ENCODE results near the gene AFDN. TPM values are rescaled to one million over a fixed set of nuclear protein-coding genes. Genes with fewer than 3 reads are reported as not detected.

The AFDN gene
- polyA plus RNA-seq, 1 experiment, result 20.4 TPM

GRCh38 chr6:167913699-167914098 is 87.0 kb downstream of the AFDN start:
- CTCF ChIA-PET, result no interaction called here
- DNase-seq (ENCODE audit: low read depth), result no peak
- peaks cover 6% of the 10 kb centered on the region for H3K36me3 ChIP-seq (ENCODE audit: control insufficient read depth, insufficient read depth, low read length)
- TF ChIP-seq, protein P1, sequence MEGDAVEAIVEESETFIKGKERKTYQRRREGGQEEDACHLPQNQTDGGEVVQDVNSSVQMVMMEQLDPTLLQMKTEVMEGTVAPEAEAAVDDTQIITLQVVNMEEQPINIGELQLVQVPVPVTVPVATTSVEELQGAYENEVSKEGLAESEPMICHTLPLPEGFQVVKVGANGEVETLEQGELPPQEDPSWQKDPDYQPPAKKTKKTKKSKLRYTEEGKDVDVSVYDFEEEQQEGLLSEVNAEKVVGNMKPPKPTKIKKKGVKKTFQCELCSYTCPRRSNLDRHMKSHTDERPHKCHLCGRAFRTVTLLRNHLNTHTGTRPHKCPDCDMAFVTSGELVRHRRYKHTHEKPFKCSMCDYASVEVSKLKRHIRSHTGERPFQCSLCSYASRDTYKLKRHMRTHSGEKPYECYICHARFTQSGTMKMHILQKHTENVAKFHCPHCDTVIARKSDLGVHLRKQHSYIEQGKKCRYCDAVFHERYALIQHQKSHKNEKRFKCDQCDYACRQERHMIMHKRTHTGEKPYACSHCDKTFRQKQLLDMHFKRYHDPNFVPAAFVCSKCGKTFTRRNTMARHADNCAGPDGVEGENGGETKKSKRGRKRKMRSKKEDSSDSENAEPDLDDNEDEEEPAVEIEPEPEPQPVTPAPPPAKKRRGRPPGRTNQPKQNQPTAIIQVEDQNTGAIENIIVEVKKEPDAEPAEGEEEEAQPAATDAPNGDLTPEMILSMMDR (IDR thresholded peaks at IDR 0.05; ENCODE audit: insufficient read depth, low read depth, low read length), result no peak
- POLR2A ChIA-PET, result no interaction called here
- H3K27me3 ChIP-seq (ENCODE audit: control insufficient read depth, insufficient read depth, low read length), result no peaks in the 10 kb centered on the region
- no peak overlapping the region for H3K4me3 ChIP-seq (ENCODE audit: low read depth, low read length)

DNA sequence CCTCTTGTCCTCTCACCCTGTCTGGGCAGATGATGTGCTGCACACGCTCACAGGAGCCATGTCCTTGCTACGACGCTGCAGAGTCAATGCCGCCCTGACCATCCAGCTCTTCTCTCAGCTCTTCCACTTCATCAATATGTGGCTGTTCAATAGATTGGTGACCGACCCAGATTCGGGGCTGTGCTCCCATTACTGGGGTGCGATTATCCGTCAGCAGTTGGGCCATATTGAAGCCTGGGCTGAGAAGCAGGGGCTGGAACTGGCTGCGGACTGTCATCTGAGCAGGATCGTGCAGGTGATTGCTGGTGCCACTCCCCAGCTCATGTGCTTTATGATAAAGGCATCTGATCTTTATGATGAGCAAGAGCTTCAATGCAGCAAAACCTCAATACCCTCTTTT is 88.4 kb downstream of the AFDN start:
- Histone ChIP-seq H3K36me3 (ENCODE audit: control insufficient read depth, insufficient read depth, low read length) (peaks cover 9% of the 10 kb centered on the region), H3K4me3 (ENCODE audit: low read depth, low read length) (no peak overlapping the region), H3K27me3 (ENCODE audit: control insufficient read depth, insufficient read depth, low read length) (no peaks in the 10 kb centered on the region)
- CTCF ChIA-PET, result interaction anchor here (1.0 kb wide), 1 partner anchor 10 kb away, joined by 3 read pairs; no protein-coding TSS in a partner anchor
- POLR2A ChIA-PET, result no interaction called here
- TF ChIP-seq, protein P1 (IDR thresholded peaks at IDR 0.05; ENCODE audit: insufficient read depth, low read depth, low read length), result no peak
- no peak for DNase-seq (ENCODE audit: low read depth)

DNA sequence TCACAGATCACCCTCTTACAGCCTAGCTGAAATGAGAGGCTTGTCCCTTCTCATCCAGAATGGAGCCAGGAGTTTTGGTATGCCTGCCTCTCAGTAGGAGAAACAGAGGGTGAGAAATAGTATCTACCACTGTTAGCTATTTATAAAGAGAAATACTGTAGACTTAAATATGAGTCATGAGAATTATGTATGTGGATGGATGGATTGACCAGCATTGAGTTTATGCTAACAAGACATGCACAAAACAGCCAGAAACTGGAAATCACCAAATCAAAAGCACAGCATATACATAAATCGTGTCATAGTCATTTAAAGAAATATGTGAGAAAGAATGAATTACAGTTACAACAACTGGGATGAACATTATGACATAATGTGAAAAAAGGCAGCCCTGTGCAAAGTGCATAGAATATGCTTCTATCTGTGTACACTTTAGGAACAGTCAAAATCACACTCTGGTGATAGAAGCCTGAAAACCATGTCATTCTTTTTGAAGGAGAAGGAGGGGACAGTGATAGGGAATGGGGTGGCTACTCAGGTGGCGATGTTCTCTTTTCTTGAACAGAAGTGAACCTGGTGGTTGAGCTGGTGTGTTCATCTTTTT is 90.9 kb downstream of the AFDN start:
- TF ChIP-seq, protein P1 (IDR thresholded peaks at IDR 0.05; ENCODE audit: insufficient read depth, low read depth, low read length), result no peak
- DNase-seq (ENCODE audit: low read depth), result no peak
- H3K36me3 ChIP-seq (ENCODE audit: control insufficient read depth, insufficient read depth, low read length), result peaks cover 9% of the 10 kb centered on the region
- CTCF ChIA-PET, result interaction anchor here (1.0 to 1.8 kb wide), 2 partner anchors 10 to 19 kb away, joined by 4 read pairs; no protein-coding TSS in a partner anchor
- no peak overlapping the region for H3K4me3 ChIP-seq (ENCODE audit: low read depth, low read length)
- POLR2A ChIA-PET, result no interaction called here
- H3K27me3 ChIP-seq (ENCODE audit: control insufficient read depth, insufficient read depth, low read length), result no peaks in the 10 kb centered on the region

DNA sequence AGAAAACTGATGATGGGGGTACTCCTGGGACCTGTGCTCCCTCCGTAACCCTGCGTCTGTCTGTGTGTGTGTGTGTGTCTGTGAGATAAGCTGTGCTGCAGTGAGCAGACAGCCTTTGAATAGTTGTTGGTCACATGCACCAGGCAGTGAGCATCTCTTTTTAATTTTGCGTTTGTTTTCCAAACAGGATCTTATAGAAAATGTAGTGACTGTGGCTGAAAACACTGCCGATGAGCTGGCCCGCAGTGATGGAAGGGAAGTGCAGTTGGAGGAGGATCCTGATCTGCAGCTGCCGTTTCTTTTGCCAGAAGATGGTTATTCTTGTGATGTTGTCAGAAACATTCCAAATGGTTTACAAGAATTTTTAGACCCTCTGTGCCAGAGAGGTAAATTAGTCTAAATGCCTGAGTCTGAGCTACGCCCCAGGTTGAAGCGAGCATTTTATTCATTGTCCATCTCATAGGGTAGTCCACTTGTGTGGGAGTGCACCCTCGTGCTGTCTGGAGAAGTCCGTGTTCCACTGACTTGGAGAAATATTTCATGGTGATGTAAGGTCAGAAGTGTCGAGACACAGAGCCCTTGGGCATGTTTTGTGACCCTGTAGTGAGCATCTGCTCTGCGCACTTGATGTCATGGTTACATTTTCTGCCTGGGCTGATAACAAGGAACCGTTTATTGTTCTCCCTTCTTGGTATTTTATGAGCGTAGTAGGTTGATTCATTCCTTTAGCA is 92.0 kb downstream of the AFDN start:
- Histone ChIP-seq H3K4me3 (ENCODE audit: low read depth, low read length) (no peak overlapping the region), H3K27me3 (ENCODE audit: control insufficient read depth, insufficient read depth, low read length) (no peaks in the 10 kb centered on the region), H3K36me3 (ENCODE audit: control insufficient read depth, insufficient read depth, low read length) (peaks cover 9% of the 10 kb centered on the region)
- ChIA-PET POLR2A (no interaction called here), CTCF (interaction anchor here (0.7 to 1.8 kb wide), 3 partner anchors 11 to 1694 kb away, joined by 3 to 4 read pairs (median 4); no protein-coding TSS in a partner anchor)
- no peak for DNase-seq (ENCODE audit: low read depth)
- TF ChIP-seq, protein P1 (IDR thresholded peaks at IDR 0.05; ENCODE audit: insufficient read depth, low read depth, low read length), result no peak

GRCh38 chr6:167919349-167919748 is 92.6 kb downstream of the AFDN start:
- DNase-seq (ENCODE audit: low read depth), result no peak
- peaks cover 8% of the 10 kb centered on the region for H3K36me3 ChIP-seq (ENCODE audit: control insufficient read depth, insufficient read depth, low read length)
- TF ChIP-seq, protein P1 (IDR thresholded peaks at IDR 0.05; ENCODE audit: insufficient read depth, low read depth, low read length), result no peak
- H3K27me3 ChIP-seq (ENCODE audit: control insufficient read depth, insufficient read depth, low read length), result no peaks in the 10 kb centered on the region
- H3K4me3 ChIP-seq (ENCODE audit: low read depth, low read length), result no peak overlapping the region
- ChIA-PET CTCF (interaction anchor here (0.7 to 1.8 kb wide), 3 partner anchors 8 to 1694 kb away, joined by 3 to 4 read pairs (median 3); no protein-coding TSS in a partner anchor), POLR2A (no interaction called here)
